Smooth muscle cell (in vitro differentiated cells): ENCODE measurements around the gene TMEM178A. TPM values are rescaled to one million over a fixed set of nuclear protein-coding genes. Genes with fewer than 3 reads are reported as not detected.

Source experiments
- DNase-seq: peaks from one replicate; lab custom pipeline; 2025; ENCODE audit not compliant: unreplicated experiment; lab: John Stamatoyannopoulos, UW
- H2AFZ ChIP-seq: fragments of 200-600 bp; sonication (generic); 2 replicates; pipeline ENCODE4 v1.6.0; 2016; ENCODE audit warnings: antibody characterized with exemption, low read depth, mild to moderate bottlenecking
- H3F3A ChIP-seq: fragments of 200-600 bp; sonication (generic); 2 replicates; pipeline ENCODE4 v1.6.0; 2017; ENCODE audit warnings: antibody characterized with exemption, low read depth
- H3K27ac ChIP-seq: fragments of 200-600 bp; sonication (generic); 2 replicates; pipeline ENCODE4 v1.5.1; 2016; ENCODE audit warnings: low read depth, mild to moderate bottlenecking
- H3K27me3 ChIP-seq: fragments of 200-600 bp; sonication (generic); 2 replicates; pipeline ENCODE4 v1.6.1; 2016; ENCODE audit warnings: low read depth, mild to moderate bottlenecking
- H3K36me3 ChIP-seq: fragments of 200-600 bp; sonication (generic); 2 replicates; pipeline ENCODE4 v1.5.1; 2016; ENCODE audit warnings: low read depth
- H3K4me1 ChIP-seq: fragments of 200-600 bp; sonication (generic); 2 replicates; pipeline ENCODE4 v1.5.1; 2016; ENCODE audit warnings: low read depth
- H3K4me2 ChIP-seq: fragments of 200-600 bp; sonication (generic); 2 replicates; pipeline ENCODE4 v1.6.0; 2016; ENCODE audit warnings: mild to moderate bottlenecking
- H3K4me3 ChIP-seq: fragments of 200-600 bp; sonication (generic); 2 replicates; pipeline ENCODE4 v1.5.1; 2016; ENCODE audit warnings: mild to moderate bottlenecking
- H3K79me2 ChIP-seq: fragments of 200-600 bp; sonication (generic); 2 replicates; pipeline ENCODE4 v1.6.0; 2016; ENCODE audit warnings: low read depth, mild to moderate bottlenecking
- H3K9ac ChIP-seq: fragments of 200-600 bp; sonication (generic); 2 replicates; pipeline ENCODE4 v1.6.0; 2016; ENCODE audit warnings: low read depth
- H3K9me3 ChIP-seq: fragments of 200-600 bp; sonication (generic); replicated peaks from 2 replicates; pipeline ENCODE4 v1.5.1; 2016; ENCODE audit warnings: low read depth
- H4K20me1 ChIP-seq: fragments of 200-600 bp; sonication (generic); 2 replicates; pipeline ENCODE4 v1.6.0; 2016; ENCODE audit warnings: low read depth
- CTCF ChIP-seq: fragments of 200-600 bp; sonication (generic); IDR thresholded peaks from 2 replicates; pipeline ENCODE4 v1.5.1; 2017; ENCODE audit warnings: borderline replicate concordance, mild to moderate bottlenecking, antibody characterized with exemption; ENCODE audit not compliant: insufficient read depth, poor library complexity, severe bottlenecking
- WGBS: methylation state at CpG from one replicate; pipeline ENCODE4 v1.1.7; 2016; ENCODE audit warnings: low lambda C conversion rate; 5-methylcytosine and 5-hydroxymethylcytosine counted together
- polyA plus RNA-seq: library from polyadenylated mRNA; unstranded; fragments of >200 nt; fragmentation: Nextera tagmentation; extraction: Ambion mirVana; gene quantifications from 2 replicates; pipeline ENCODE4 v1.2.1, GENCODE V29; 2016
- total RNA-seq: library from RNA; depleted of rRNA; stranded (reverse); fragments of >200 nt; gene quantifications from 2 replicates; pipeline ENCODE4 v1.2.3, GENCODE V29; 2014

The TMEM178A gene
- total and polyA plus RNA-seq, 2 experiments from 2014 or later, result 14.6 to 22.2 TPM

- Histone ChIP-seq H3K4me2 (peak overlapping the region; percentile 82), H3K79me2 (peaks cover 38% of the 10 kb centered on the region), H3K27ac (peak overlapping the region; percentile 98)
Measured at GRCh38 chr2:39734445-39734844, 68.7 kb downstream of the TMEM178A start.

GRCh38 chr2:39735648-39736047, 69.9 kb downstream of the TMEM178A start:
- peak overlapping the region; percentile 91 for H3K9ac ChIP-seq
- H3K4me2 ChIP-seq, result peak overlapping the region; percentile 82
- no peaks in the 10 kb centered on the region for H3K9me3 ChIP-seq
- H2AFZ ChIP-seq, result no peak overlapping the region
- peaks cover 29% of the 10 kb centered on the region for H3F3A ChIP-seq
- no peaks in the 10 kb centered on the region for H4K20me1 ChIP-seq
- TF ChIP-seq CTCF, result no peak
- peaks cover 24% of the 10 kb centered on the region for H3K4me1 ChIP-seq
- H3K36me3 ChIP-seq, result no peaks in the 10 kb centered on the region
- H3K4me3 ChIP-seq, result peak overlapping the region; percentile 15
- DNase-seq, result no peak
- peak overlapping the region; percentile 98 for H3K27ac ChIP-seq
- WGBS, result 80% methylated on average over 3 of the region's 3 CpGs
- H3K27me3 ChIP-seq, result no peaks in the 10 kb centered on the region
- H3K79me2 ChIP-seq, result peaks cover 38% of the 10 kb centered on the region

More at GRCh38 chr2:39734445-39734844, 68.7 kb downstream of the TMEM178A start:
- no peaks in the 10 kb centered on the region for H4K20me1 ChIP-seq
- no peak overlapping the region for H3K4me3 ChIP-seq
- H2AFZ ChIP-seq, result no peak overlapping the region
- no peaks in the 10 kb centered on the region for H3K27me3 ChIP-seq
- H3K9me3 ChIP-seq, result no peaks in the 10 kb centered on the region
- peaks cover 33% of the 10 kb centered on the region for H3F3A ChIP-seq
- DNase-seq, result no peak
- H3K36me3 ChIP-seq, result no peaks in the 10 kb centered on the region
- no peak for TF ChIP-seq CTCF
- peaks cover 24% of the 10 kb centered on the region for H3K4me1 ChIP-seq
- no peak overlapping the region for H3K9ac ChIP-seq

GRCh38 chr2:39736640-39737039, 70.9 kb downstream of the TMEM178A start:
- H3K36me3 ChIP-seq, result no peaks in the 10 kb centered on the region
- peak overlapping the region; percentile 82 for H3K4me2 ChIP-seq
- H2AFZ ChIP-seq, result no peak overlapping the region
- DNase-seq, result no peak
- no peaks in the 10 kb centered on the region for H4K20me1 ChIP-seq
- peak overlapping the region; percentile 98 for H3K27ac ChIP-seq
- 31% methylated on average over 6 of the region's 6 CpGs for WGBS
- H3K9ac ChIP-seq, result peak overlapping the region; percentile 91
- peaks cover 24% of the 10 kb centered on the region for H3K4me1 ChIP-seq
- no peaks in the 10 kb centered on the region for H3K9me3 ChIP-seq
- H3K4me3 ChIP-seq, result peak overlapping the region; percentile 20
- no peak for TF ChIP-seq CTCF
- peaks cover 33% of the 10 kb centered on the region for H3K79me2 ChIP-seq
- no peaks in the 10 kb centered on the region for H3K27me3 ChIP-seq
- peaks cover 36% of the 10 kb centered on the region for H3F3A ChIP-seq

GRCh38 chr2:39737661-39738060, 71.9 kb downstream of the TMEM178A start:
- Histone ChIP-seq H3K4me1 (peaks cover 24% of the 10 kb centered on the region), H4K20me1 (no peaks in the 10 kb centered on the region), H3K27ac (peak overlapping the region; percentile 98), H3K27me3 (no peaks in the 10 kb centered on the region), H3K9me3 (no peaks in the 10 kb centered on the region), H3K79me2 (peaks cover 28% of the 10 kb centered on the region), H3K9ac (peak overlapping the region; percentile 91), H2AFZ (no peak overlapping the region), H3K36me3 (no peaks in the 10 kb centered on the region), H3K4me3 (peak overlapping the region; percentile 20), H3F3A (peaks cover 38% of the 10 kb centered on the region), H3K4me2 (peak overlapping the region; percentile 82)
- no peak for TF ChIP-seq CTCF
- 4% methylated on average over 8 of the region's 8 CpGs for WGBS
- DNase-seq, result peak; percentile 4
